ENCODE measurements around the gene TTC39B.
A peak's percentile ranks its signal among the peaks of the same experiment; 100 is the strongest.

The TTC39B gene

DNA sequence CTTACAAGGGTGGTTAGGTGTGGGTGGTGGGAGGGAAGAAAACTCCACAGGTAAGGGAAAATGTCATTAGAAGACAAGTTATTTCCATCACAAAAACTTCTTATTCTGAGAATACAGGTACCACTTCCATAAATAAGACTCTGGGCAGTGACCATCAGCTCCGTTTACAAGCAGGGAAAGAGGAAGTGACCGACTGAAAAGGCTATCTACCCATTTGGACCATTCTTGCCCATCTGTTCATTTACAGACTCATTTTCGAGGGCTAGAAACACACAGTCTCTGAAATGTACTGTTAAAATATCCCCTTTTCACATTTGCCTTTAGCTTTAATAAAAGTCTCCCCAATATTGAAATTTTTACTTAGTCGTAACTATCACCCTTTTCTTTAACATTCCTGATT, 79.5 kb downstream of the TTC39B start:
- DNase-seq (ENCODE audit: low read depth, low spot score) = no peak

DNA sequence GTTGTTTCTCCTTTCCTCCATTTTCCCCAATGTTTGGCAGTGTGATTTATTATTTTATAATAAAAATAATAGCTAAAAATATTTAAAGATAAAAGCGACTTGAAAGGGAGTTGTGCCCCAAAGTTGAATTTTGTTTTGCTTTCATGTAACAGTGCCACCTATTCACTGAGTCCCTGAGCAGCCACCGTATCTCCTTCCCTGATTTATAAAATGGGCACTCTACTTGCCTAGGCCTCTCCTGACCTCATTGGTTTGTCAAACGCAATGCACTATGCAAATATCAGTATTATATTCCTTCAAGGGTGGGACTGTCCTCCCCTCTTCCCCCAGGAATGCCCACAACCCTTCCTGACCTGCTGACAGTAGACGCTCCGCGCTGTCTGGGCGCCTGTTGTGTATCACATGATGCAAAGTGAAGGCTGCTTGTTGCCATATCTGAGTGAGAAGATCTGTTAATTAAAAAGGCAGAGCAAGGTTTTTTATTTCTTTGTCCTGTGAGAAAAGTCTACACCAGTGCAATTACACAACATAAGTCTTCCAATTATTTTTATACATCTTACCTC, 81.4 kb downstream of the TTC39B start:
- no peak for DNase-seq (ENCODE audit: low read depth, low spot score)

DNA sequence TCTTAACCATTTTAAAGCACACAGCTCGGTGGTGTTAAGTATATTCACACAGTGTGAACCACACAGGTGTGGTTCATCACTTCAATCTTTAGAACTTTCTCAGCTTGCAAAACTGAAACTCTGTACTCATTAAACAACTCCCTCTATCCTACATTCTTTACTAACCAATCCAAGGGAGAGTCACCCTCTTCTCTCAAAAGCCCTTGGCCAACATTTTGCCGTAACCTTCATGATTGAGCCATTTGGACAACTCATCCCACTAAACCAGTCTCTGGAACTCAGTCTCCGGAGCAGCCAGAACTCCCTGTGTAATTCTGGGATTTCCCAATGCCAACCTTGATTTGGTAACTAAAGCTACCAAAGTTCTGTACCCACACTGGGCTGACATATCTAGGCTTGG, 84.7 kb downstream of the TTC39B start:
- DNase-seq (ENCODE audit: low read depth, low spot score) = no peak

DNA sequence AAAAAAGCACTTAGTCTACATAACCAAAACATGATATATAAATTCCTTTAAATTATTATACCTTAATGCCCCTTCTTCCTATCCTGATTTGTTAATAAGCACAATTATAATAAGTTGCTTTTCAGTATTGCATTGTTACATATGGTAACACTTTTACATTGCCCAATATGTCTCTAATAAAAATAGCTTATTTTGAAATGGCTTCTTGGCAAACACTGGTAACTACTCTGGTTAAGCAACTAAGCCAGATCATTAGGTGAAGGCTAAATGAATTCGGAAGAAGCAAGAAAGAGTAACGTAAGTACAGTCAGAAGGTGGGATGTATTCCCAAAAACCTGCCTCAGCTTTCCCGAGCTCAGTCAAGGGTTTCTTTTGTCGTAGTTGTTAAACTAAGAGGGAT, 85.3 kb downstream of the TTC39B start:
- DNase-seq (ENCODE audit: low read depth, low spot score) = no peak

DNA sequence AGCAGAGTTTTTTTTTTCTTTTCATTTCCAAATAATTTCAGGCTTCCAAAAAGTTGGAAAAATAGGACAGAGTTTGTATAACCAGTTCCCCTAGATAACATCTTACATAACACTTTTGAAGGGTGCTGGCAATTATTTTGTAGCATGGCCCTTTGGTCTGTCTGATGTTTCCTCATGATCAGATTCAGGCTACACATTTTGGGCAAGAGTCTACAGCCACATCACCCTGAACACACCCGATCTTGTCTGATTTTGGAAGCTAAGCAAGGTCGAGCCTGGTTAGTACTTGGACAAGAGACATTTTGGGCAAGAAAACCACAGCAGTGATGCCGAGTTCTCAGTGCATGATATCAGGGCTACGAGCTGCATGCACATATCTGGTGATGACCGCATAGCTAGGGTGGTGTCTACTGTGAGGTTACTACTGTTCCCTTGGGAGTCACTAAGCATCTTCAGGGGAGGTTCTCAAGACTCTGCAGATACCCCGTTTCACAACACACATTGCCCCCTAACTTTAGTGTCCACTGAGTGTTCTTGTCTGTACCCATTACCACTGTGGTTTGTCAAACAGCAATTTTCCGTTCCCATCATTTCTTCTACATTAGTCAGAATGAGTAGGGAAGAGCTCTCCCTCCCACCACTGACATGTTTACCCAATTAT, 86.2 kb downstream of the TTC39B start:
- no peak for DNase-seq (ENCODE audit: low read depth, low spot score)

DNA sequence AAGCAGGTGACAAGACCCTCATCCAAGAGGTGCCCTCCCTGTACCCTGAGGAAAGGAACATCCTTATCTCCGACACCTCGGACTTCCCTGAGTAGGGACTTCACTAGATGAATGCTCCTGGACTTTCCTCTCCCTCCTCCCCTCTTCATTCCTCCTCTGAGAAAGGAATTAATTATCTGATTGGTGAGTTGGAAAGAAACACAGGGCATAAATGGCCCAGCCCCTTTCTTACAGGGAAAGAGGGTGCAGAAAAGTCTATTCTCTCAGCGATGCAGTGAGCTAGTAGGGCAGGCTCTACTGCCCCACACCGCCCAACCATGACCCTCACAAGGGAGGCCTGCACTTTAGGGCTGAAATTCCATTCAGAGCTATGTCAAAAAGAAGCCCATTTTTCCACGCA, 87.5 kb downstream of the TTC39B start:
- no peak for DNase-seq (ENCODE audit: low read depth, low spot score)

DNA sequence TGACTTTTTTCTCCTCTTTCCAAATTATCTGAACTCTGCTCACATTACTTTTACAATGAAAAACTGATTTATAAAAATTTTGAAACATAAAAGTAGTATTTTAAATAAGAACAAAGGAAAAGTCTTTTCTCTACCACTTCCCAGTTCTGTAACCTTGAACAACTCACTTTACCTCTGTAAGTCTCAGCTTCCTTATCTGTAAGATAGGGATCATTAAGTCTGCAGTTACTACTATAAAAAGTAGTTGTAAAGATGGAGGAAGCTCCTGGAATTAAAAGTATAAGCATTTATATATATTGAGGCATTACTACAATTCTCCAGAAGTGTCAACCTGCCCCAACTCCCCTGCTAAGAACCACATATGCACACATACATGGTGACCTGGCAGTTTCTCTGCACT, 88.0 kb downstream of the TTC39B start:
- DNase-seq (ENCODE audit: low read depth, low spot score) = no peak

DNA sequence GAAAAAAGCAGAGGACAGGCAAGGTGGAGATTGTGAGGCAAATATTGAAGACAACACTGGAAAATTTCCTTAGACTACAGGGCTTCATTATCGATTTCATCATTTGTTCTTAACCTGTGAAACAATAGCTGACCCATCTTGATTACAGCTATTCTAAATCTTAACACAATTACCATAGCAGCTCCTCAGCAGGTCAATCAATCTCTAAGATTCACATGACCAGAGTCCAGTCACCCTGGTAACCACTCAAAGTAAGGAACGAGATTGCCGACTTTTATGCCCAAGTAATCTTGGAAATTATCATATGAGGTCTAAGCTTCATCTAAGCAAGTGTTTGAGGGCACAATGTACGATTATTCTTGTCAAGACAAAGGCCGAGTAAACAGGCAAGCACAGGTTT, 93.8 kb downstream of the TTC39B start:
- no peak for DNase-seq (ENCODE audit: low read depth, low spot score)

DNA sequence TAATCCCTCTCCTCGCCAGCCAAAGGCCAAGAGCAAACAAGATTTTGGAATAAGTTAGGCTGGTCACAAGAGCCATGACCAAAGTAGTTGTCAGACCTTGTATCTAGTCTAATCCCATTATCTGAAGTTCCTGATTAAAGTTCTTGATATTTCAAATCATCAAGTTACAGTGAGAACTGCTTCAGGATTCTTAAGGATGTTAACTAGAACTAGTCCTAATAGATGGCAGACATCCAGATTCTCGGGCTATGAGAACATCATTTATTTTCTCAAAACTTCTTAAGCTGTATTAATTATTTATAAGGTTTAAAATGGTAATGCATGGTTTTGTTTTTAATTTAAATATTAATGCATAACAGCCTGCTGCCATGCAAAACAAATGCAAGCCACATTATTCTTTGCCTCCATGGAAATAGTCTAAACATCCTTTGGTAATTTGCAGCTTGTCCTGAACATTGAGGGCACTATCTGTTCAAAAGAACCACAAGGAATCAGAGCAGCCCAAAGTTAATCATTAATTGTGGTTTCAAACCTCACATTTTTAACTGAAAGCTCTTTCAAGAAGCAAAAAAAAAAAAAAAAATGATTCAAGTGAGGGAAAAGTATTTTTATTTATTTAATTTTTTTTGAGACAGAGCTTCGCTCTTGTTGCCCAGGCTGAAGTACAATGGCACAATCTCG, 95.1 kb downstream of the TTC39B start:
- DNase-seq (ENCODE audit: low read depth, low spot score) = no peak

DNA sequence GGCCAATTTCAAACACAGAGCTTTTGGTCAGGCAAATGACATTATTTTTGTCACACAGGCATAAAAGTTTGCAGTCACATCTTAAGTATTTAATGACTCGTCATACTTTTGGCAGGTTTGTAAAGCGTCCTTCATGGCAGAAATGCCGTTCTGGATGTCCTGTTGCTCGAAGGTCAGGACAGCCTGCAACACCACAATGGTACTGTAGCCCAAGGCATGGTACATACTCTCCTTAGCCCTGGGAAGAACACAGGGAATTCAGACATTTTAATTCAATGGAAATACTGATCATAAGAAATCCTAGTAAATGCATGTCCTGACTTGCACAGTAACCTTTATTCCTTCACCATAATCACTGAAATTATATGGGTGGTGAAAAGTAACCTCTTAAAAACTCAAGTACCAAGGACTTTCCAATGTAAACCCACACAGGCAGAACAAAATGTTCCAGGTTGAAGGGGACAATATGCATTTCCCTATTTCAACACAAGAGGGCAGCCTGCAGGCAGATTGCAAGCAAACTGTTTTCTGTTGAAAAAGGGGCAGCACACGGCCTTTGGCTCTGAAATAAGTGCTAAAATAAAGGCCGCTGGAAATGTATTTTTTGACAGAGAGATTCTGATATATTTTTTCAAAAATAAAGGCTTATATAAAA, 95.7 kb downstream of the TTC39B start:
- DNase-seq (ENCODE audit: low read depth, low spot score) = peak; percentile 35

DNA sequence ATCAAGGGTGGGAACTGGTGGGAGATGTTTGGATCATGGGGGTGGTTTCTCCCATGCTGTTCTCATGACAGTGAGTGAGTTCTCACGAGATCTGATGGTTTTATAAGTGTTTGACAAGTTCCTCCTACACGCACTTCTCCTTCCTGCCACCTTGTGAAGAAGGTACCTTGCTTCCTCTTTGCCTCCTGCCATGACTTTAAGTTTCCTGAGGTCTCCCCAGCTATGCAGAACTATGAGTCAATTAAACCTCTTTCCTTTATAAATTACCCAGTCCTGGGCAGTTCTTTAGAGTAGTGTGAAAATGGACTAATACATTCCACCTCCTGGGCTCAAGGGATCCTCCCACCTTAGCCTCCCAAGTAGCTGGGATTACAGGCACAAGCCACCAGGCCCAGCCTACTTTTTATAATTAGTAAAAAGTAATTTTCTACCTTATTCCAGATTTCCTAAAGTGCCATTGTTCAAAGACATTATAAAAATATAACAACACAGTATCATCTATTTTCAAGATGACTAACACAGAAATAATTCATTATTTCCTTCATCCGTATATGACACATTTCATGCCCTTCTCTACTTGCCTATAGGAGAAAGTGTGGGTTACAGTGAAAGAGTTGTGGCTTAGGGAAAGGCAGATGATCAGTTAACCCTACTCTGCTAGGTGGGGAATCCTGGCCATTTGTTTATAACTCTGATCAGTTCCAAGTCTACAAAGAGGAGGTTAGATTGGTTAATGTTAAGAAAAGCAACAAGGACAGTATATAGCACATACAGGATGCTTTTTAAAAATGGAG, 99.9 kb downstream of the TTC39B start:
- DNase-seq (ENCODE audit: low read depth, low spot score) = no peak

DNA sequence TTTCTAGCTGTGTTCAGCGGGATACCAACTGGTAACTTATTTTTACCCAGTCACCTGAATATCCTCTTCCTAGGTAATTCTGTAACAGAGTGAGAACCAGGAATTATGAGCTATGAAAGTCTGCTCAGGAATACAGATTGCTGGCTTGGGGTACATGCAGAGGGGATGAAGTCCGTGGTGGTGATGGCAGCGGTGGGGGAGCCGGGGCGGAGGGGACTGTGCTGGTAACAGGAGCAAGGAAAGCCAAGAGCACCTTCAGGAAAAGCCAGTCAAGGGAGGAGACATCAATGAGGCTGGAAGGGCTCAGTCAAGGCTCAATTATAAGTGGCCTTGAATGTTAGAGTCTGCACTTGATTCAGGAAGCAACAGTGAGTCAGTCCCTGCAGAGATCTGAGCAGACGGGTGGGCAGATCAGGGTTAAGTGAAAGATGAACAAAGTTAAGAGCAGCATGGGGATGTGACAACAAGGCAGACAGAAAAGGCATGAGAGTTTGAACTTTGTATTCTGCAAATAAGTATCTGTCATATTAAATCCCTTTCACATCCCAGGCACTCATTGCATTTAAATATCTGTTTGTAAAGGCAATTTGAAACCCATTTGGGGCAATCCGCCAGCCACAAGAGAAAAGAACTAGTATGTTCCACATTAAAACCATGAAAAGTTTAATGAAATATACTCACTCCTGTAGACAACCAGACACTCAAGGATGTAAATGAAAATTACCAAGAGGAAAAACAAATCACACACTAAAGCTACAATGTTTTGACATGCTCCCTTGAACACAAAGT, 101.2 kb downstream of the TTC39B start:
- DNase-seq (ENCODE audit: low read depth, low spot score) = no peak

DNA sequence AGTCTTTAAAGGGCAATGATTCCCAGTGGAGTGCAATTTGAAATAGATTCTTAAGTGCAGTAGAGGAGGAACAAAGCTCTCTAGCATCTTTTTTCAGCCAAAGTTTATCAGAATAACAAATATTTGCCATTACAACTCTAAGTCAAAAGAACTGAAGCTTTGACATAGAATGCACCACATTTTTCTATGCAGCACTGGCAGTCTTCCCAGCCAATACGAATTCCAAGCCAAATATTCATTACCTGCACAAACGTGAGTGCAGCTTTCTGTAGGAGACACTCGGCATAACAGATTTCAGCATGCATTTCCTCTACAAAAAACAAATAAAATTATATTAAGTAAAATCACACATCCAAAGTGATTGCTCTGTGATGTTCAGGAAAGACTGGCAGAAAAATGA, 103.4 kb downstream of the TTC39B start:
- DNase-seq (ENCODE audit: low read depth, low spot score) = no peak

DNA sequence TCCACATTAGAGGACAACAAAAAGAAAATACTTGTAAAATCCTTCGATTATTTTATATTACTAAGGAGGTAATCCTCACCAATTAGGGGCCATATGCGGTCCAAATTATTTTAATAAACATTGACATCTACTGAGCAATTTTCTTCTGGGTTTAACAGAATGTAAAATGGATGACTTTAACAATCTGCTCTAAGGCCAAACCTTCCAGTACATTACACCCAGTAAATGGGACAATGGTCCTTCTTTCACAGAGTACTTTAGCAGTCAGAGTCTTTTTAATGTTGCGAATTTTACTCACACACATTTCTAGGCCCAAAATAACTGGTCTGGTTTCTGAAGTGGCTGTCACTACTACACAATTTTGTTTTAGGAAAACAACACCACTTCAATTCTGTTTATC, 106.9 kb downstream of the TTC39B start:
- no peak for DNase-seq (ENCODE audit: low read depth, low spot score)

DNA sequence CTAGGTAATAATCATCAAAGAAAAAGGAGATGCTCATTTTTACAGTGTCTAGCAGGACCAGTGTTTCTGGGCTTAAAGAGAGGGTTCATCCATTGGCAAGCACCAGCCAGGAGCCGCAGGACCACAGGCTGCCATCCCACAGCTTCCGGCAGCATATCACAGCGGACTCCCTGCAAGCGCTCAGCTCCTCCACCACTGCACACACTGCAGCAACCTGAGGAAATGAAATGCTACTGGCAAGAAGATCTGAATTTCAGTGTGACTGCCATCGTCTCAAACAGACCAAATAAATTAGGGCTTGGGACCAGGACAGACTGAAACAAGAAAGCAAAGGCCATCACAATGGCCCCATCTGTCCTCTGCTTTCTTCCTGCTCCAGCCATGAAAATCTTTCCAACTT, 114.2 kb downstream of the TTC39B start:
- DNase-seq (ENCODE audit: low read depth, low spot score) = no peak

DNA sequence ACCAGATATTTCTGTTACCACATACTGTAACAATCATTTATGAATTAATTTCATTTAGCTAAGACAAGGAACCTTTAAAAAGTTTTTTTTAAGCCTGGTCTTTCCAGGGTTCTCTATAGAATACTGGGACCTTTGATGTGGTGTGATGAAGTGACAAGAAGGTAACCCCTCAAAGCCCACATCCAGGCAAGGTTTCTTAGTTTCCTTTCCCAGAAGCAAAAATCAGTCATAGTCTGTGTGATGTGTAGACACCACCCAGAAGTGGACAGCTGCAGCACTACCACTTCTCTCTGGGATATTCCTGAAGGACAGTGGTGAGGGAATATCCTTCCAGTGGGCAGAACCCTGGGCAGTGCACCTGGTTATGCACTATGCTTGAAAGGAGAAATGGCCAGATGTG, 115.6 kb downstream of the TTC39B start:
- no peak for DNase-seq (ENCODE audit: low read depth, low spot score)

DNA sequence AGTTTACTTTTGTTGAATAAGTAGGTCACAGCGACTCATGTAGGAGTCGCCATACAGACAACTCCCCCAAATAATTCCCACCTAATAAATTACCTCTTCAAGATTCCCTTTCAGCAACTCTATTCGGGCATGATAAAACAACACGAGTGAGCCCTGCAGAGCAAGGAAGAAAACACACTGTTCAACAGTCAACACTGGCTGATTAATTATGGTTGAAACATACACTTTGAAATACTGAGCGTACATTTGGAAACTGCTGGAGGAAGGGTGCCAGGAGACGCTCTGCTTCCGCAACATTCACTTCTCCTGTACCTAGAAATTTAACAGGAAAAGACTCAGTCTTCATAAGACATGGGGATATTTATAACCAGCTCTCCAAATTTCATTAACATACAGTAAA, 117.5 kb downstream of the TTC39B start:
- no peak for DNase-seq (ENCODE audit: low read depth, low spot score)

DNA sequence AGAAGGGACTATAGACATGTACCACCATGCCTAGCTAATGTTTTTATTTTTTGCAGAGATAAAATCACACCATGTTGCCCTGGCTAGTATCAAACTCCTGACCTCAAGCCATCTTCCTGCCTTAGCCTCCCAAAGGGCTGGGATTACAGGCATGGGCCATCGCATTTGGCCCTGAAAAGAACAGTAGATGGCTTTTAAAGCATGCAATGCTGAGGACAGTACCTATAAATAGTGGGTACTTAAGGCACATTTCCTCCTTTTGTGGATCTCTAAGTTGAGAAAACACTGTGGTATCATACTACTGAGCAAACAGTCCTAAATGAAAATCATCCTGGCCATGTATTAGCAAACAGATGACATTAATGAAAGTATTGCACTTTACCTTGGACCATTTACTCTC, 119.4 kb downstream of the TTC39B start:
- no peak for DNase-seq (ENCODE audit: low read depth, low spot score)

DNA sequence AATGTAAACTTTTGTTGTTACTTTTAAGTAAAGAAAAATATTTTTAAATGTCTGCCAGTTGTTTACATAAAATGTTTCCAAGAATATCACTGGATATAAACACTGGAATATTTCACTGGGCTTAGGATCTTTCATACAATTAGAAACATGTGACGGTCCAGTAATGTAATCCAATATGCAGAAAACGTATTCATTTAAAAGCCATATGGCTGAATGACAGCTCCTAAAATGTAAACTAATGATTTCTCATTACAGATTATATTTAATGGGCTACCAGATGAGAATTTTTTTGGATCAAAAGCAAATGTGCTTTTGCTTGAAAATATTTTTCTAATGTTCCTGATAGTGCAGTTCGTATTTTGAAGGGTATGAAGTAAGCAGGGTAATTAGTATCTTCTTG, 124.3 kb downstream of the TTC39B start:
- no peak for DNase-seq (ENCODE audit: low read depth, low spot score)

DNA sequence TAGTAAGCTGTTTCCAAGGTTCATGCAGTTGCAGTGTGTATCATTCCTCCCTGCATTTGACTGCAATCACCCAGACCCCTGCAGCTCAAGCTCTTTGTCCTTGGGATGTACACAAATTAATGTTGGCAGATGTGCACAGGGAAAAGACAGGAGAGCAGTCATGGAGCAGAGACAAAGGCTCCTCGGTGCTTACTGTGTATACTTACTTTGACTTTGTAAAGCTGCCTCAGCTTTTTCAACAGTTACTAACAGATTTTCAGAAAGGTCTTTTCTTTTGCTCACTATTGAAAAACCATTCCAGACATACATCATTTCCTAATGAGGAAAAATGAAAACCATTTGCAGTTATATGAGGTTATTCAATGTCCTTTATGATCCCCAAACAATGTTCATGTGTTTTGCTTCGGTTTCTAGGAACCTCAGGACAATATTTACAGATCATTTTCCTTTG, 124.9 kb downstream of the TTC39B start:
- DNase-seq (ENCODE audit: low read depth, low spot score) = no peak

DNA sequence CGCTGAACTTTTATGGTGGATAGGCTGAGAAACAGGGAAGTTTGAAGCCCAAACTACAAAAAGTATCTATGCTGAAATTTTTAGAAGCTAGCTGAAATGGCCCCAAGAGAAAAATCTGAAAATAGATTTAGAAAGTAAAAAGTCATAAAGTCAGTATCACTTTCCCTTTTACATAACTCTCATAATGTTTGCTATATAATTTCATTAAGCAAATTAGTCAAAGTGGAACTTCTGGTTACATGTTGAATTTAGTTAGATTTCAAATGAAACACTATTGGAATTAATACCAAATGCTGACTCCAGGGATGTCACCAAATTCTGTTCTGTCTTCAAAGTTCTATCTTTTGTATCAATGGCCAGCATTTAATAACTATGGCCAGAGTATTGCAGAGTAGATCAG, 126.9 kb downstream of the TTC39B start:
- DNase-seq (ENCODE audit: low read depth, low spot score) = no peak

All from iPS DF 19.7 (cell line).